Gastrocnemius medialis (tissue), 4 donors: ENCODE results near the gene BCL7C.

ENCODE experiments used
- POLR2A ChIP-seq, 2 donors: fragments of 450-650 bp; IDR thresholded peaks; one replicate each; pipeline ENCODE4 v1.6.1; 2017; ENCODE audit warnings: antibody characterized with exemption in 2 of 2, mild to moderate bottlenecking in 2 of 2, moderate library complexity in 2 of 2
- TF ChIP-seq, protein P1 (sequence below), 5 experiments: fragments of 450-650 bp in 3 of 5; fragments of 200-600 bp in 2 of 5; sonication (generic) in 2 of 5; IDR thresholded peaks in 4 of 5; conservative IDR thresholded peaks in 1 of 5; 1 replicate in 4 of 5; 2 replicates in 1 of 5; pipeline ENCODE4 v1.5.1; 2016 to 2019; ENCODE audit warnings: antibody characterized with exemption in 5 of 5, mild to moderate bottlenecking in 3 of 5, moderate library complexity in 3 of 5

DNA sequence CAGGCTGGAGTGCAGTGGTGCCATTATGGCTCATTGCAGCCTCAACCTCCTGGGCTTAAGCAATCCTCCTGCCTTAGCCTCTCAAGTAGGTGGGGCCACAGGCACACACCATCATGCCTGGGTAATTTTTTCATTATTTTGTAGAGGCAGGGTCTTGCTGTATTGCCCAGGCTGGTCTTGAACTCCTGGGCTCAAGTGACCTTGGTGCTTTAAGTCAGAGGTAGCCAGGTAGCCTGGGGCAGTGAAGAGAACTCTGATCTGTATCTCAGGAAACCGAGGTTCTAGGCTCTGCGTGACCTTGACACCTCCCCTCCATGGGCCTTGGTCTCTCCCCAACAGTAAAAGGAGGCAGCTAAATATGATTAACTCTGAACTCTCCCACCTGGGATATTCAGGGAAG, 5.9 kb upstream of the BCL7C start:
- TF ChIP-seq, protein P1, sequence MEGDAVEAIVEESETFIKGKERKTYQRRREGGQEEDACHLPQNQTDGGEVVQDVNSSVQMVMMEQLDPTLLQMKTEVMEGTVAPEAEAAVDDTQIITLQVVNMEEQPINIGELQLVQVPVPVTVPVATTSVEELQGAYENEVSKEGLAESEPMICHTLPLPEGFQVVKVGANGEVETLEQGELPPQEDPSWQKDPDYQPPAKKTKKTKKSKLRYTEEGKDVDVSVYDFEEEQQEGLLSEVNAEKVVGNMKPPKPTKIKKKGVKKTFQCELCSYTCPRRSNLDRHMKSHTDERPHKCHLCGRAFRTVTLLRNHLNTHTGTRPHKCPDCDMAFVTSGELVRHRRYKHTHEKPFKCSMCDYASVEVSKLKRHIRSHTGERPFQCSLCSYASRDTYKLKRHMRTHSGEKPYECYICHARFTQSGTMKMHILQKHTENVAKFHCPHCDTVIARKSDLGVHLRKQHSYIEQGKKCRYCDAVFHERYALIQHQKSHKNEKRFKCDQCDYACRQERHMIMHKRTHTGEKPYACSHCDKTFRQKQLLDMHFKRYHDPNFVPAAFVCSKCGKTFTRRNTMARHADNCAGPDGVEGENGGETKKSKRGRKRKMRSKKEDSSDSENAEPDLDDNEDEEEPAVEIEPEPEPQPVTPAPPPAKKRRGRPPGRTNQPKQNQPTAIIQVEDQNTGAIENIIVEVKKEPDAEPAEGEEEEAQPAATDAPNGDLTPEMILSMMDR (IDR thresholded peaks at IDR 0.05 in 4 of 5, conservative IDR thresholded peaks at IDR 0.05 in 1 of 5) = no peak
- TF ChIP-seq POLR2A (IDR thresholded peaks at IDR 0.05) = no peak
